GM19395 (cell line): Measurements from ENCODE around the gene MT1B.

Experiments used
- ATAC-seq: cut with Tn5 transposase; IDR thresholded peaks from one replicate; pipeline ENCODE4 v1.9.1; 2021; ENCODE audit warnings: mild to moderate bottlenecking, moderate library complexity; ENCODE audit not compliant: unreplicated experiment

MT1B gene

GRCh38 chr16:56651586-56651985 lies at the start of gene MT1B:
Gene MT1B, plus strand, starts transcription at chr16:56651886. Its CDS starts 68 bp downstream, at chr16:56651954.
- ATAC-seq = no peak

- ATAC-seq = no peak
Observed at GRCh38 chr16:56603589-56603988, 48.1 kb upstream of the MT1B start.

- no peak for ATAC-seq
Observed at GRCh38 chr16:56604966-56605365, 46.7 kb upstream of the MT1B start.

- no peak for ATAC-seq
Observed at GRCh38 chr16:56605475-56605874, 46.2 kb upstream of the MT1B start.

GRCh38 chr16:56606071-56606475 lies 45.6 kb upstream of the MT1B start:
- ATAC-seq = no peak

GRCh38 chr16:56606476-56607108 lies 45.1 kb upstream of the MT1B start:
- ATAC-seq = no peak

- no peak for ATAC-seq
Observed at GRCh38 chr16:56607109-56607618, 44.5 kb upstream of the MT1B start.

GRCh38 chr16:56607675-56608042 lies 44.0 kb upstream of the MT1B start:
- no peak for ATAC-seq

- ATAC-seq = peak; percentile 82
Observed at GRCh38 chr16:56608043-56608875, 43.4 kb upstream of the MT1B start, which contains the start of gene MT2A. Gene MT2A, plus strand, starts transcription at chr16:56608584. Its CDS starts 72 bp downstream, at chr16:56608656.

- ATAC-seq = no peak
Observed at GRCh38 chr16:56608876-56609462, 42.7 kb upstream of the MT1B start.

- peak; percentile 58 for ATAC-seq
Observed at GRCh38 chr16:56609463-56609921, 42.2 kb upstream of the MT1B start.

- ATAC-seq = no peak
Observed at GRCh38 chr16:56610017-56610608, 41.6 kb upstream of the MT1B start.

GRCh38 chr16:56610609-56611111 lies 41.0 kb upstream of the MT1B start:
- no peak for ATAC-seq

GRCh38 chr16:56611281-56611833 lies 40.3 kb upstream of the MT1B start:
- no peak for ATAC-seq

GRCh38 chr16:56613706-56614105 lies 38.0 kb upstream of the MT1B start:
- no peak for ATAC-seq

- no peak for ATAC-seq
Observed at GRCh38 chr16:56614549-56614991, 37.1 kb upstream of the MT1B start.

GRCh38 chr16:56615353-56615752 lies 36.3 kb upstream of the MT1B start:
- ATAC-seq = no peak

GRCh38 chr16:56616608-56617211 lies 35.0 kb upstream of the MT1B start:
- ATAC-seq = no peak

GRCh38 chr16:56617212-56618085 lies 34.2 kb upstream of the MT1B start:
- ATAC-seq = no peak
